Measurements from ENCODE around the gene DCDC1.

- TF ChIP-seq CTCF (conservative IDR thresholded peaks at IDR 0.05 in 1 of 2, IDR thresholded peaks at IDR 0.05 in 1 of 2; ENCODE audit: low read depth in 1 of 2, low read length in 2 of 2) (no peak), EZH2 (IDR thresholded peaks at IDR 0.05; ENCODE audit: low read length, missing control alignments) (no peak)
Observed at GRCh38 chr11:30863209-30863608, 506.3 kb downstream of the DCDC1 start.
